Measurements from ENCODE around the gene CCDC71L.
"Not testable (repeated sequence)": the region's sequence is repeated elsewhere in the genome, so short reads cannot be mapped to it uniquely, and the experiment has no call there.

CCDC71L gene

GRCh38 chr7:106660862-106661720, at the start of gene CCDC71L:
Gene CCDC71L, minus strand, starts transcription at chr7:106661158. Its CDS starts 262 bp downstream, at chr7:106660896.
- peak; percentile 95 to 97 for DNase-seq (ENCODE audit: low read depth in 2 of 2)
- H3K4me3 ChIP-seq (replicated peaks in 1 of 2; ENCODE audit: low read depth in 2 of 2, low read length in 2 of 2): peak within 1 kb of the TSS; percentile 89 to 91
- no peak for TF ChIP-seq CTCF (IDR thresholded peaks at IDR 0.05; ENCODE audit: low read depth, low read length)

- H3K4me3 ChIP-seq (replicated peaks in 1 of 2; ENCODE audit: low read depth in 2 of 2, low read length in 2 of 2); DNase-seq (ENCODE audit: low read depth in 2 of 2): not testable (repeated sequence)
Measured at GRCh38 chr7:106709604-106710003, 48.6 kb upstream of the CCDC71L start.

GRCh38 chr7:106704000-106704840, 43.3 kb upstream of the CCDC71L start:
- no peak for DNase-seq (ENCODE audit: low read depth in 2 of 2)
- TF ChIP-seq CTCF (IDR thresholded peaks at IDR 0.05; ENCODE audit: low read depth, low read length): no peak
- H3K4me3 ChIP-seq (replicated peaks in 1 of 2; ENCODE audit: low read depth in 2 of 2, low read length in 2 of 2): no peak overlapping the region

GRCh38 chr7:106693677-106694353, 32.9 kb upstream of the CCDC71L start:
- TF ChIP-seq CTCF (IDR thresholded peaks at IDR 0.05; ENCODE audit: low read depth, low read length): no peak
- DNase-seq (ENCODE audit: low read depth in 2 of 2): no peak
- no peak overlapping the region for H3K4me3 ChIP-seq (replicated peaks in 1 of 2; ENCODE audit: low read depth in 2 of 2, low read length in 2 of 2)

GRCh38 chr7:106692450-106693051, 31.6 kb upstream of the CCDC71L start:
- no peak overlapping the region for H3K4me3 ChIP-seq (replicated peaks in 1 of 2; ENCODE audit: low read depth in 2 of 2, low read length in 2 of 2)
- TF ChIP-seq CTCF (IDR thresholded peaks at IDR 0.05; ENCODE audit: low read depth, low read length): no peak
- no peak for DNase-seq (ENCODE audit: low read depth in 2 of 2)

- H3K4me3 ChIP-seq (replicated peaks in 1 of 2; ENCODE audit: low read depth in 2 of 2, low read length in 2 of 2); DNase-seq (ENCODE audit: low read depth in 2 of 2): not testable (repeated sequence)
Measured at GRCh38 chr7:106688161-106688560, 27.2 kb upstream of the CCDC71L start.

GRCh38 chr7:106683941-106684340, 23.0 kb upstream of the CCDC71L start:
- no peak for DNase-seq (ENCODE audit: low read depth in 2 of 2)
- TF ChIP-seq CTCF (IDR thresholded peaks at IDR 0.05; ENCODE audit: low read depth, low read length): no peak
- no peak overlapping the region for H3K4me3 ChIP-seq (replicated peaks in 1 of 2; ENCODE audit: low read depth in 2 of 2, low read length in 2 of 2)
